ENCODE results near the gene MRM3. TPM values are rescaled to one million over a fixed set of nuclear protein-coding genes. Genes with fewer than 3 reads are reported as not detected.

MRM3 gene, protein sequence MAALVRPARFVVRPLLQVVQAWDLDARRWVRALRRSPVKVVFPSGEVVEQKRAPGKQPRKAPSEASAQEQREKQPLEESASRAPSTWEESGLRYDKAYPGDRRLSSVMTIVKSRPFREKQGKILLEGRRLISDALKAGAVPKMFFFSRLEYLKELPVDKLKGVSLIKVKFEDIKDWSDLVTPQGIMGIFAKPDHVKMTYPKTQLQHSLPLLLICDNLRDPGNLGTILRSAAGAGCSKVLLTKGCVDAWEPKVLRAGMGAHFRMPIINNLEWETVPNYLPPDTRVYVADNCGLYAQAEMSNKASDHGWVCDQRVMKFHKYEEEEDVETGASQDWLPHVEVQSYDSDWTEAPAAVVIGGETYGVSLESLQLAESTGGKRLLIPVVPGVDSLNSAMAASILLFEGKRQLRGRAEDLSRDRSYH
- total RNA-seq (10 to 100 TPM; 13.3 to 16.9 TPM), polyA plus RNA-seq (ENCODE audit: insufficient read length in 2 of 2) (10 to 100 TPM; 14.9 to 15.8 TPM)
- long read RNA-seq, donor 1, transcript MRM3-201 (4 exons, 1,809 nt), result major isoform, 5 of 8 reads
- long read RNA-seq, donor 1, partial matches to known transcripts, result 0 of 8 reads
- long read RNA-seq, donor 1, other reads (novel, unspliced or antisense), result 0 of 8 reads
- long read RNA-seq, donor 2, partial matches to known transcripts, result 0 of 4 reads
- long read RNA-seq, donor 2, other reads (novel, unspliced or antisense), result 0 of 4 reads
- long read RNA-seq, donor 3, partial matches to known transcripts, result 0 of 2 reads
- long read RNA-seq, donor 3, other reads (novel, unspliced or antisense), result 0 of 2 reads
- long read RNA-seq, donor 4, transcript MRM3-201 (4 exons, 1,809 nt), result major isoform, 5 of 14 reads
- long read RNA-seq, donor 4, partial matches to known transcripts, result 7 of 14 reads
- long read RNA-seq, donor 4, other reads (novel, unspliced or antisense), result 0 of 14 reads

DNA sequence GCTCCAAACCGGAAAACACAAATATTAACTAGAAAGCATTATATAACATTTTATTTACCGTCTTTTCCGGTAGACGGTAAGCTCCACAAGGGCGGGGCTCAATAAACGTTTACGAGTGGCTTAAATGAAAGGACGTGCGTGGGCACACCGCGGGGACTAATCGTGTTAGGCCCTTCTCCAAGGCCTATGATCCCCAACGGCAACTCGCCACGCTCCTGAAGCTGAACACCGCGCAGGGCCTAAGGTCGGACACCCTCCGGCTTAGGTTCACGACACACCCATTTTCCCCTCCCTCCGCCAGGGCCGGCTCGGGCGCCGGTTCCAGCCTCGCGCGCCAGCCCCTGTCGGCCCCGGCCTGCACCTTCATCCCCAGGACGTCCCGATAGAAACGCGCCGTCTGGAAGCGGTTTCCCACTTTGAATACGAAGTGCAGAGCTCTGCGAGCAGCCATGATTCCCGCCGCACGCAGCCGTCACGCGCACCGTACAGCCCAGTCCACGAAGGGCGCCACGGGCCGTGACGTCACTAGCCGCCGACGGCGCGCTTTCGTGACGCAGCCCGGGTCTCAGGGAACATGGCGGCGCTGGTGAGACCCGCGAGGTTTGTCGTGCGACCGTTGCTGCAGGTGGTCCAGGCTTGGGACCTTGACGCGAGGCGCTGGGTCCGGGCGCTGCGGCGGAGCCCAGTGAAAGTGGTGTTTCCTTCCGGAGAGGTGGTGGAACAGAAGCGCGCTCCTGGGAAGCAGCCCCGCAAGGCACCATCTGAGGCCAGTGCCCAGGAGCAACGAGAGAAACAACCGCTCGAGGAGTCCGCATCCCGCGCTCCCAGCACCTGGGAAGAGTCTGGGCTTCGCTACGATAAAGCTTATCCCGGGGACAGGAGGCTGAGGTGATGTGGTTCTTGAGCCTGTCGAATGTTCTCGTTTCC lies at the start of gene MRM3, which contains the start of gene GLOD4:
Gene MRM3, plus strand, starts transcription at position 549 of the 927 bp plus-strand sequence. Its CDS starts 26 bp downstream, at position 575.
Gene GLOD4, minus strand, starts transcription at position 476 of the 927 bp plus-strand sequence. Its CDS starts 25 bp downstream, at position 451.
- Histone ChIP-seq H3K9me3 (ENCODE audit: control insufficient read depth, insufficient read depth, low read length) (no peaks in the 10 kb centered on the region), H3K4me1 (ENCODE audit: control insufficient read depth, insufficient read depth, low read length) (peaks cover 20% of the 10 kb centered on the region)
- WGBS (ENCODE audit: insufficient coverage), result under 1% methylated on average over 87 of the region's 87 CpGs

DNA sequence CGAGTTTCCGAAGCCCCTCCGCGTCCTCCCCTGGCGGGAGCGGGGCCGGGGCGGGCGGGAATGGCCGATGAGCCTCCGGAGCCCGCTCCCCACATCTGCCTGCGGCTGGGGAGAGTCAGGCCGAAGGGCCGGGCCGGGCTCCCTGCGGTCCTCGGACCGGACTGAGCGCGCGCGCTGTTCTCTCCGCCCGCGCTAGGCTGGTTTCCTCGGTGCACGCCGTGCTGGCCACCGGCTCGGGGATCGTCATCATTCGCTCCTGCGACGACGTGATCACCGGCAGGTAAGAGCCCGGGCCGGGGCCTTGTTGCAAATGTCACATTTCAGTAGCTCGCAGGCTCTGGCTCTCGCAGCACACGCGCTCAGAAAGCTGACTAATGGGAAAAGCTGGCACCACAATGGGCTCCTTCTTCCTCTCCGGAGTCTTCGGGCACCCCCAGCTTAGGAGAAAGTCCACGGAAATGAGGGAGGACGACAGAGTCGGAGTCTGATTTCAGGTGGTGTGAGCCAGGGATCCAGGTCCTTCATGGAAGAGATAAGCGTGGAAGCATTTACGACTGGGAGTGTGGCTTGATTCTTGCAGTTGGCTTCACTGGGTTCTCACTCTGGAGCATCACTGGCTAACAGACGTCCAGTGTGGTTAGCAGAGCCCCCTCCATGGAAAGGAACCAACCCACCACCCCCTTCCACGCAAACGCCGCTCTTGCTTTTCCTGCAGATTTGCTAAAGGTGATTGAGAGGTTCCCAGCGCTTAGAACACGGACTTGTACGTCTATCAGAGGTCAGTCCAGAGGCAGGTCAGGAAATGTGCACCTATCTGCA lies 49.0 kb upstream of the MRM3 start:
- H3K27me3 ChIP-seq (ENCODE audit: control insufficient read depth, insufficient read depth, low read length), result no peaks in the 10 kb centered on the region
- peaks cover 23% of the 10 kb centered on the region for H3K36me3 ChIP-seq (ENCODE audit: control insufficient read depth, insufficient read depth, low read length)
- 2% methylated on average over 51 of the region's 57 CpGs for WGBS (ENCODE audit: insufficient coverage)
- peak in 2 of 6 donors; percentile 69 to 78 for DNase-seq (ENCODE audit: low read depth in 4 of 6, low spot score in 6 of 6)
- peaks cover 25% of the 10 kb centered on the region for H3K4me1 ChIP-seq (ENCODE audit: control insufficient read depth, insufficient read depth, low read length)
- H3K9me3 ChIP-seq (ENCODE audit: control insufficient read depth, insufficient read depth, low read length), result no peaks in the 10 kb centered on the region
- H3K4me3 ChIP-seq (ENCODE audit: low read depth, low read length), result peak overlapping the region; percentile 66
- H3K27ac ChIP-seq (ENCODE audit: low read depth, low read length), result peak overlapping the region; percentile 47

More for the DNA sequence above, at the start of gene MRM3, which contains the start of gene GLOD4:
- Histone ChIP-seq H3K36me3 (ENCODE audit: control insufficient read depth, insufficient read depth, low read length) (peaks cover 22% of the 10 kb centered on the region), H3K27me3 (ENCODE audit: control insufficient read depth, insufficient read depth, low read length) (no peaks in the 10 kb centered on the region), H3K27ac (ENCODE audit: low read depth, low read length) (peak within 1 kb of the TSS; percentile 75), H3K4me3 (ENCODE audit: low read depth, low read length) (peak within 1 kb of the TSS; percentile 97)
- DNase-seq (ENCODE audit: low read depth in 4 of 6, low spot score in 6 of 6), result peak; percentile 87 to 98 (median 94)

DNA sequence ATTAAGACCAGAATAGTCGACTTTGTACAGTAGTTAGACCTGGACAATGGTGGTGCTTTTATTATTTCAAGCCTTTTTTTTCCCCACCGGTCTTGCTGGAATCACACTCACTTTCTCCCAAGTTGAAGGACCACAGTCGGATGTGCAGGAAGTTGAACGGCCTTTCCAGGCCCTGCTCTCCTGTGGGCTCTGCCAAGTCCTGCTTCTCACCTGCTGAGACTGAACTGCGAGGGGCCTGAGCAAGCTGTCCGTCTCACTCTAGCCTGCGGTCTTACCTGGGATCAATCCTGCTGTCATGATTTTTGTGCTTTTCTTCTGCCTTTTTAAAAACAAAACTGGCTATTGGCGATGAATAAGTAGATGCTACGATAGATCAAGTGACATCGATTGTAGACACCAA lies 48.4 kb upstream of the MRM3 start:
- Histone ChIP-seq H3K36me3 (ENCODE audit: control insufficient read depth, insufficient read depth, low read length) (peaks cover 29% of the 10 kb centered on the region), H3K4me3 (ENCODE audit: low read depth, low read length) (peak overlapping the region; percentile 66), H3K9me3 (ENCODE audit: control insufficient read depth, insufficient read depth, low read length) (no peaks in the 10 kb centered on the region), H3K27ac (ENCODE audit: low read depth, low read length) (no peak overlapping the region), H3K27me3 (ENCODE audit: control insufficient read depth, insufficient read depth, low read length) (no peaks in the 10 kb centered on the region), H3K4me1 (ENCODE audit: control insufficient read depth, insufficient read depth, low read length) (peaks cover 25% of the 10 kb centered on the region)
- DNase-seq (ENCODE audit: low read depth in 4 of 6, low spot score in 6 of 6), result no peak
- WGBS (ENCODE audit: insufficient coverage), result 50% methylated on average over 8 of the region's 10 CpGs

DNA sequence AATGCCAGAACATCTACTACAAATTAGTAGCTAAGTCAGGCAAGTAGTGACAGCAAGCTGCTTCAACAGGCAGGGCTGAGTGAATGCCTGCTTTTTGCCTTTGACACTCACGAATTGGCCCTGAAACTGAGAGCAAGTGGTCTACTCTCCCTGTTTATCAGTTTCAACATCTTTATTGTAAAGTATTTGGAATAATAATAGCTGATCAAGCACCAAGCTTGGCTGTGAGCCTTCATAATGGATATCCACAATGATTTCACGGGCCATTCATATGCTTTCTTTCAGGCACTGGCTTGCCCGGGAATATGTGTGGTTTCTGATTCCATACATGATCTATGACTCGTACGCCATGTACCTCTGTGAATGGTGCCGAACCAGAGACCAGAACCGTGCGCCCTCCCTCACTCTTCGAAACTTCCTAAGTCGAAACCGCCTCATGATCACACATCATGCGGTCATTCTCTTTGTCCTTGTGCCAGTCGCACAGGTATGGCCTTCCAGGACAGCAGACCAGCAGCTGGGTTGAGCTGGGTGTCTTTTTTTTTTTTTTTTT lies 44.5 kb upstream of the MRM3 start:
- H3K4me3 ChIP-seq (ENCODE audit: low read depth, low read length), result no peak overlapping the region
- H3K27ac ChIP-seq (ENCODE audit: low read depth, low read length), result no peak overlapping the region
- DNase-seq (ENCODE audit: low read depth in 4 of 6, low spot score in 6 of 6), result no peak
- peaks cover 58% of the 10 kb centered on the region for H3K36me3 ChIP-seq (ENCODE audit: control insufficient read depth, insufficient read depth, low read length)
- peaks cover 18% of the 10 kb centered on the region for H3K4me1 ChIP-seq (ENCODE audit: control insufficient read depth, insufficient read depth, low read length)
- no peaks in the 10 kb centered on the region for H3K9me3 ChIP-seq (ENCODE audit: control insufficient read depth, insufficient read depth, low read length)
- WGBS (ENCODE audit: insufficient coverage), result 94% methylated on average over 9 of the region's 13 CpGs
- H3K27me3 ChIP-seq (ENCODE audit: control insufficient read depth, insufficient read depth, low read length), result no peaks in the 10 kb centered on the region

DNA sequence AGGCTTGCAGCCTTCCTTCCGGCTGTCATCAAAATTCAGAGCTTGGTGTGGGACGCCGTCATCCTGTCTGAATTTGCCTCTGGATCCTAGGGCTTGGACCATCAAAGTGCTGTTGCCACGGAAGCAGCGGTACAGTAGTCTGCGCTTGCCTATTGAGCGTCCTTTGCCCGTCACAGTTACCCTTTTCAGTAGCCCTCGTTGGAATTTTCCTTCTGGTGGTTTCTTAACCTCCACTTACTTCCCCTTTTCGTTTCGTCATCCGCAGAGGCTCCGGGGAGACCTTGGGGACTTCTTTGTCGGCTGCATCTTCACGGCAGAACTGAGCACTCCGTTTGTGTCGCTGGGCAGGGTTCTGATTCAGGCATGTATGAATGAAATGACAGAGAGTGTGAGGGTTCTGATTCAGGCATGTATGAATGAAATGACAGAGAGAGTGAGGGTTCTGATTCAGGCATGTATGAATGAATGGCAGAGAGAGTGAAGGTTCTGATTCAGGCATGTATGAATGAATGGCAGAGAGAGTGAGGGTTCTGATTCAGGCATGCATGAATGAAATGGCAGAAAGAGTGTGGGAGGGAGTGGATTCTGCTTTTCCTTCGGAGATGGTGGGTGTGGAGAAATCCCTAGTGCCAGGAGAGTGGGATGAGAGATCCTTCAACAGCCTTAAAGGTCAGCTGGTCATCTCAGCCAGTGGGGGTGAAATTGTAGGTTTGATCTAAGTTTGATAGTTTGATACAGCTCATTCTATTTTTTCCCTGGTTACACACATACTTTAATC lies 41.7 kb upstream of the MRM3 start:
- peak in 1 of 6 donors; percentile 25 for DNase-seq (ENCODE audit: low read depth in 4 of 6, low spot score in 6 of 6)
- no peaks in the 10 kb centered on the region for H3K9me3 ChIP-seq (ENCODE audit: control insufficient read depth, insufficient read depth, low read length)
- H3K27ac ChIP-seq (ENCODE audit: low read depth, low read length), result no peak overlapping the region
- H3K4me3 ChIP-seq (ENCODE audit: low read depth, low read length), result no peak overlapping the region
- WGBS (ENCODE audit: insufficient coverage), result 56% methylated on average over 18 of the region's 18 CpGs
- peaks cover 76% of the 10 kb centered on the region for H3K36me3 ChIP-seq (ENCODE audit: control insufficient read depth, insufficient read depth, low read length)
- H3K27me3 ChIP-seq (ENCODE audit: control insufficient read depth, insufficient read depth, low read length), result no peaks in the 10 kb centered on the region
- no peaks in the 10 kb centered on the region for H3K4me1 ChIP-seq (ENCODE audit: control insufficient read depth, insufficient read depth, low read length)

DNA sequence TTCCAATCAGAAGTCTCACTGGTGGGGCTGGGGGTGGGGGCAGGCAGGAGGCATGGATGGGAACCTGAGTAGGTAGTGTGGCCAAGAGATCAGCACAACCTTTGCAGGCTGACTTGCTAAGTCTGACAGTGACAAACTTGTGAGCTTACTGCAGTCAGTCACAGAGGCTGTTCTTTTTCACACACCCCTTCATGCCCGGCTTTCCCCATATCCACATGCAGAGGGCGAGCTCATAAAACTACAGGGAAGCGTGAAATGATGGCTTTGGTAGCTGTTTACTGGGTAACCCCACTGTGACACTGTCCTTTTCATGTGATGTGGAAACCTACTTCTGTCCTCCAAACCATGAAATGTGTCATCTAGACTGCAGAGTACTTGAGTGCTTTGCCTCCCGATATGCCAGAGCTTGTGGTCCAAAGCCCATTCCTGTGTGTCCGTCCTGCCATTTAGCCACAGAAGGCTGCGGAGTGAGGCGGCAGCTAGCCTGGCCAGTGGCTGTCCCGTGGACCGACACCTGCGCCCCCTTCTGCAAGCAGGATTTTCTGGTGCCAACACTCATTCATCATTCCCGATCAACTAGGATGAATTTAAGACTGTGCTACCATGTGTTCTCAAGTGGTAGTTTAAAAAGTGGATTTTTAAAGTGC lies 39.9 kb upstream of the MRM3 start:
- no peaks in the 10 kb centered on the region for H3K9me3 ChIP-seq (ENCODE audit: control insufficient read depth, insufficient read depth, low read length)

DNA sequence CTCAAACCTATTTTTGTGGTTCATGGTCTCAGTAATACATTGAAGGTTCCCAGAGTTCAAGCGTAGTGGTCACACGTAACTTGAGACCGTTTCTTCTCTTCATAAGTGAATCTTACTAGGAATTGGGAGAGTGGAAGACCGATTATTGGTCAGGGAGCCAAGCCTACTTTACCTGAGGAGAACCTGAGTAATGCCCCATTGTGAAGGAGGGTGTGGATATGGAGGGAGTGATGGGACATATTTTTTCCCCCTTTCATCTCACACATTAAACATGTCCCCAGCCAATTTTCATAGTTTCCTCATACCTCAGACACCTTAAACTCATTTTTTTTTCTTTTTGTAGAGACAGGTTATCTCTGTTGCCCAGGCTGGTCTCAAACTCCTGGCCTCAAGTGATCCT lies 39.0 kb upstream of the MRM3 start:
- no peak overlapping the region for H3K27ac ChIP-seq (ENCODE audit: low read depth, low read length)
- no peak for DNase-seq (ENCODE audit: low read depth in 4 of 6, low spot score in 6 of 6)
- H3K9me3 ChIP-seq (ENCODE audit: control insufficient read depth, insufficient read depth, low read length), result no peaks in the 10 kb centered on the region
- peaks cover 88% of the 10 kb centered on the region for H3K36me3 ChIP-seq (ENCODE audit: control insufficient read depth, insufficient read depth, low read length)
- WGBS (ENCODE audit: insufficient coverage), result no CpG with 5 or more reads among the region's 4 CpGs
- H3K4me1 ChIP-seq (ENCODE audit: control insufficient read depth, insufficient read depth, low read length), result no peaks in the 10 kb centered on the region
- H3K27me3 ChIP-seq (ENCODE audit: control insufficient read depth, insufficient read depth, low read length), result no peaks in the 10 kb centered on the region
- H3K4me3 ChIP-seq (ENCODE audit: low read depth, low read length), result no peak overlapping the region

More for the DNA sequence above, 39.9 kb upstream of the MRM3 start:
- H3K36me3 ChIP-seq (ENCODE audit: control insufficient read depth, insufficient read depth, low read length), result peaks cover 84% of the 10 kb centered on the region
- H3K27ac ChIP-seq (ENCODE audit: low read depth, low read length), result no peak overlapping the region
- peak in 1 of 6 donors; percentile 23 for DNase-seq (ENCODE audit: low read depth in 4 of 6, low spot score in 6 of 6)
- H3K4me3 ChIP-seq (ENCODE audit: low read depth, low read length), result no peak overlapping the region
- H3K27me3 ChIP-seq (ENCODE audit: control insufficient read depth, insufficient read depth, low read length), result no peaks in the 10 kb centered on the region
- H3K4me1 ChIP-seq (ENCODE audit: control insufficient read depth, insufficient read depth, low read length), result no peaks in the 10 kb centered on the region
- WGBS (ENCODE audit: insufficient coverage), result 66% methylated on average over 7 of the region's 11 CpGs

Measured in spinal cord (tissue), 10 donors.